ENCODE data around the gene PAK4. TPM values are rescaled to one million over a fixed set of nuclear protein-coding genes. Genes with fewer than 3 reads are reported as not detected.

PAK4 gene
- total RNA-seq, 1 experiment from 2014 or later: 63.1 TPM

- H3K4me1 ChIP-seq (ENCODE audit: insufficient read depth, low read length): no peaks in the 10 kb centered on the region
- no peaks in the 10 kb centered on the region; a peak in 2 of 5 replicates for H3K9me3 Mint-ChIP-seq
Measured at GRCh38 chr19:39080431-39080830, 45.2 kb upstream of the PAK4 start.

More at GRCh38 chr19:39080431-39080830, 45.2 kb upstream of the PAK4 start:
- Histone ChIP-seq H2AFZ (ENCODE audit: low read length) (no peak overlapping the region), H3K4me2 (ENCODE audit: insufficient read depth, insufficient read length, low read length) (no peak overlapping the region), H2AK5ac (ENCODE audit: insufficient read length, low read length) (no peak overlapping the region), H3K9me3 (ENCODE audit: control insufficient read depth, low read depth, low read length) (no peaks in the 10 kb centered on the region), H2BK120ac (ENCODE audit: low read depth, low read length, poor library complexity, severe bottlenecking) (no peak overlapping the region), H2BK12ac (ENCODE audit: insufficient read length, low read depth, low read length) (no peak overlapping the region), H3K27ac (ENCODE audit: insufficient read length, low read depth, low read length) (no peak overlapping the region), H3K56ac (ENCODE audit: insufficient read length, low read depth, low read length) (no peak overlapping the region), H3K79me2 (ENCODE audit: insufficient read depth, low read length) (no peaks in the 10 kb centered on the region), H3K14ac (ENCODE audit: insufficient read depth, low read length) (no peak overlapping the region), H3K27me3 (ENCODE audit: insufficient read depth, low read length) (peaks cover 16% of the 10 kb centered on the region; the same call in 1 of the 2 replicates), H3K9ac (ENCODE audit: extremely low read depth, insufficient read length, low read length) (no peak overlapping the region), H3K4ac (ENCODE audit: low read depth, low read length) (no peak overlapping the region), H4K8ac (replicated peaks; ENCODE audit: insufficient read length, low read depth, low read length) (no peak overlapping the region), H2BK15ac (ENCODE audit: low read depth, low read length) (no peak overlapping the region), H3T11ph (ENCODE audit: low read length) (no peak overlapping the region), H3K79me1 (ENCODE audit: insufficient read depth, low read depth, low read length, poor library complexity, severe bottlenecking) (no peaks in the 10 kb centered on the region), H3K23ac (ENCODE audit: insufficient read length, low read depth, low read length) (no peak overlapping the region), H4K20me1 (ENCODE audit: control insufficient read depth, insufficient read depth, insufficient read length) (no peaks in the 10 kb centered on the region), H2BK20ac (ENCODE audit: low read depth, low read length, poor library complexity, severe bottlenecking) (no peak overlapping the region), H4K91ac (ENCODE audit: insufficient read length, low read depth, low read length) (no peak overlapping the region), H2BK5ac (ENCODE audit: insufficient read length, low read length) (no peak overlapping the region), H4K5ac (ENCODE audit: insufficient read length, low read depth, low read length) (no peak overlapping the region), H3K18ac (ENCODE audit: insufficient read length, low read depth, low read length) (no peak overlapping the region), H3K23me2 (ENCODE audit: insufficient read length, low read depth, low read length, poor library complexity, severe bottlenecking) (peaks cover 8% of the 10 kb centered on the region)
- H3K36me3 Mint-ChIP-seq (ENCODE audit: insufficient read depth in 1 of 3, low read depth in 3 of 3): no peaks in the 10 kb centered on the region
- peaks cover 16 to 21% of the 10 kb centered on the region in 2 experiments for H3K4me1 Mint-ChIP-seq
- WGBS (ENCODE audit: extremely low coverage, insufficient read length, low lambda C conversion rate): no CpG with 5 or more reads among the region's 3 CpGs
- TF ChIP-seq CTCF (conservative IDR thresholded peaks at IDR 0.05): no peak
- DNase-seq: no peak
- no peak overlapping the region for H3K27ac Mint-ChIP-seq
- peaks cover 76% of the 10 kb centered on the region for H3K27me3 Mint-ChIP-seq (ENCODE audit: low read depth)
- H3K4me3 Mint-ChIP-seq: no peak overlapping the region

Data from H9 (cell line).